Activated T-helper 9 cell treated with anti-CD3 and anti-CD28 coated beads, Interleukin-2, amount 50 U/mL, for 16 hours (primary cell): ENCODE data around the gene CTXN1.
A peak's percentile ranks its signal among the peaks of the same experiment; 100 is the strongest.
"Not testable (repeated sequence)": the region's sequence is repeated elsewhere in the genome, so short reads cannot be mapped to it uniquely, and the experiment has no call there.

ENCODE experiments used
- DNase-seq: peaks from one replicate; pipeline ENCODE4 v3.0.0-alpha.2; 2020; ENCODE audit warnings: low read depth

Gene CTXN1

DNA sequence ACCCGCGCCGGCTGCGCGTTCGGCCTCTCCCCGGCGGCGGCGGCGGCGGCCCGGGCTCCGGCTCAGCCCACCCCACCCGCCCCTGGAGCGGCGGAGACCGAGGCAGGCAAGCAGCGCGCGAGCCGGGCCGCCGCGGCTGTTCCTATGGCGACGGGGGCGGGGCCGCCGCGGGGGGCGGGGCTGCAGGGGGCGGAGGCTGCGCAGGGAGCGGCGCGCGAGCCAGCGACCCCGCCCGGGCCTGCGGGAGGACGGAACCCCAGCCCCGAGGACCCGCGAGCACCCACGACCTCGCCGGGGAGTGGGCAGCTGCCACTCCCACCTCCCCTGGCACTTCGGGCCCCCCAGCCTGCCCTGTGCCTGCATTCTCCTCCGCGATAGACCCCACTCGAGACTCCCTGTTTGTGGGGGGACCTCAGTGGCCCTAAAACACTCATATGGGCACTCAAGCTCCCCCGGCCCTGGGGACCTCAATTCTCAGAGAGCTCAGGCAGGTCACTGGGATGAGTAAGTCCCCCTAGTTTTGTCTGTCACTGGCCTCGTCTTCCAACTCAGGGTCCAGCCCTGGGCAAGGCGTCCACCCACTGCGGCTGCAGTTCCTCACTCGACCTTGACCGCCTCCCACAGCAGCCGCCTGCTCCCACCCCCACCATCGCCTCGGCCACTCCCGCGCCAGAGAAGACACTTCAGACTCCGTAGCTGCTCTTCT lies at the start of gene CTXN1:
TSS of gene CTXN1 (minus strand) at position 115 of the 706 bp plus-strand sequence. CDS start 597 bp downstream, outside the sequence.
- DNase-seq: peak; percentile 73

DNA sequence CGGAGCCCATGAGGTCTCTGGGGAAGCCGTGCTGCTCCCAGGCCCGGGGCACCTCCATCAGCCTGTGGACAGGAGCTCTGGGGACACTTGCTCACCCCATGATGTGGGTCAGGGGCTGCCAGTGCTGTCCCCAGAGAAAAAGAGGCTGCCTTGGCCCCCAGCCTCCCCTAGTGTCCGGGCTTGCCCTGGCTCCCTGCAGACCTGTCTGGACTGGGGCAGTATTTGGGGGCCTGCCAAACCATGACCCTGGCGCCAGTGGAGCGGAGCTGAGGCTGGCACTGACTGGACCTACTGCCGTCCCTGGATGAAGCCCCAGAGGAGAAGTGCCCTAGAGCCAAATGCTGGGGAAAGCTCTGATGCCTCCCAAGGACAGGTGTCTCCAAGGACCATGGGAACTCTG lies 49.1 kb upstream of the CTXN1 start:
- no peak for DNase-seq

- no peak for DNase-seq
These were observed 47.9 kb upstream of the CTXN1 start for GRCh38 chr19:7973883-7974282.

DNA sequence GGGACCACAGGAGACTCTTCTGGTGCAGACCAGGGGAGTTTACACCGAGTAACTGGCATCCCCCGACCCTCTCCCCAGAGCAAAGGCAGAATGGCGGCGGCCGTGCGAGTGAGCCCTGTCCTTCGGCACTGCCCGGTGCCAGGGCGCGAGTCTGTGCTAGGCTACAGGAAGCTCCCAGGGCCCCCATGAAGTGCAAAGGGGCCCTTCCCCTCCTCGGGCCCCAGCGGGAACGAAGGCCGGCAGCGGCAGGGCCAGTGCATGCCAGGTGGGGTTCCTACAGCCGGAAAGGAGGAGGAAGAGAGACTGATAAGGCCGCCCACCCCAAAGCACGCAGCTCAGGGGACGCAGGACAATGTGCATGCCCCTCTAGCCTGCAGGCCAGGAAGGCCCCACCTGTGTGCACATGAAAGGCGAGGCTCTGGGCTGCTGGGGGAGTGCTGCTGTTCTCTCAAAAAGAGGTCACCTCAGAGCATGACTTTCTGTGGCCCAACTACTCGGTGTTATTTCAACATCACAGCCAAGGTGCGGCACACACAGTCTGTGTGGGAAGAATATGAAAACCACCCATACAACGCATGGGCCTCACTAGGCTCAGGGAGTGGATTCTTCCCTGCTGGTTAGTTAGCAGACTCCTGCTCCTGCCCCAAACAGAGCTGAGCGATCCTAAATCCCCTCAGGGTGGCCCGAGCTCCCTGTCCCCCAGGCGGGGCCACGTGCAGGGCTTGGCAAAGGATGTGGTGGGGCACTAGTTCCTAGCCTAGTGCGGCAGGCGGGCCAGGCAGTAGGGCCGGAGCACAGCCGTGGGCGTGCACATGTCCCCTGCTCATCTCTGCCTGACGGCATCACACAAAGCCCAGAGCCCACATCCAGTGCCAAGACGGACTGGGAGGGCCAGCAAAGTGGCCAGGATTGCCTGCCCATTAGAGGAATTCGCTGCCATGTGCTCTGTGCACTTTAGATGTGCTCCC lies 45.9 kb upstream of the CTXN1 start:
- no peak for DNase-seq

- DNase-seq: no peak
These were observed 44.9 kb upstream of the CTXN1 start for GRCh38 chr19:7970716-7971448.

- no peak for DNase-seq
These were observed 43.6 kb upstream of the CTXN1 start for GRCh38 chr19:7969555-7969939.

DNA sequence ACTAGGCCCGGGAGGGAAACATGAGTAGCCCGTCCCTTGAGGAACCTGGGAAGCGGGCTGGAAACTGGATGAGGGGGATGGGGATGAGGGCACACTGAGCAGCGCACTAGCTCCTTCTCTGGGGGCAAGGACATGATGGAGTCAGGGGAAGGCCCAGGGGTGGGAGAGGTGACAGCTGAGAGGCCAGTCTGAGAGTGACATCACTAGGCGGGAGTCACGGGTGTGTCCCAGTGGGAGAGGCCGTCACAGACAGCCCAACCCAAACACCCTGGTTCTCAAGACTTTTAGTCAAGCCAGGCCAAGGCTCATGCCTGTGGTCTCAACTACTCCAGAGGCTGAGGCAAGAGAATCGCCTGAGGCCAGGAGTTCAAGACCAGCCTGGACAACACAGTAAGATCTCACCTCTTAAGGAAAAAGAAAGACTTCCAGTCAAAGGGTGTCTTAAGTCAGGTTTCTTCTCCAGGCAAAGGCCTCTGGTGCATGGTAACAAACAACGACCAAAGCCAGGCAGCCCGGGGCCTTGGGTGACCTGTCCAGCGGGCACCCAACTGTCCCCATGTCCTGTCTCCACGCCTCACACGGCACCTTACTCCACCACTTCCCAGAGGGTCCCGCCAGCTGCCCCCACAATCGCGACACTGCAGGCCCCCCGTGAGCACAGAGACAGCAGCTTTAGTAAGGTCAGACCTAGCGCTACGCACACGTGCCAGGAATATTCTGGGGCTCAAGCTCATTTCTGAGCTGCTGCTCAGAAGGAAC lies 43.0 kb upstream of the CTXN1 start:
- DNase-seq: no peak

- no peak for DNase-seq
These were observed 42.3 kb upstream of the CTXN1 start for GRCh38 chr19:7968008-7968795.

DNA sequence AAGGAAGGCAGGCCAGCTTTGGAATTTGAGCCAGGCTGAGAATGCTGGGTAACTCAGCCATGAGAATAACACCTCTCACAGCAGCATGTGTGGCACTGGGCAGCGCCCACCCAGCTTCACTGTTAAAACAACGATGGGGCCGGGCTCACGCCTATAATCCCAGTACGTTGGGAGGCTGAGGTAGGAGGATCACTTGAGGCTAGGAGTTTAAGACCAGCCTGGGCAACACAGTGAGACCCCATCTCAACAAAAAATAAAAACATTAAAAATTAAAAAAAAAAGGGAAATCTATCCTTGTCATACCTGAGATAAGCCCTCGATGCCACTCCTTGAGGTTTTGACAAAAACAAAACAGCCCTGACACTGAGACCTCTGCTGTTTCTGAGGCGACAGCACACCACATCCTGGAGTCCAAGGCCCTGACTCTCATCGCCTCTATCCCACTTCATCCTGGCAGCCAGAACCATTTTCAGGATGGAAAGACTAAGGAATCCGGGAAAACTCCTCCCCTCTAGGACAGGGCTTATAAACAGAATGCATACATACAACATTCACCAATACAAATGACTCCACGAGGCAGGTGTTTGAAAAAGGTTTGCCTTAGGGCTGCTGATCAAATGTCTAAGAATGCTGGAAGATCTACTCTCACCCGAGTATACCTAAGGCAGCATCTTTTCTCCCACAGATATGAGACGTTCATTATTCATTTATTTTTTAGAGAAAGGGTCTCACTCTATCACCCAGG lies 40.2 kb upstream of the CTXN1 start:
- no peak for DNase-seq

GRCh38 chr19:7965259-7965841 lies 39.4 kb upstream of the CTXN1 start:
- DNase-seq: no peak

GRCh38 chr19:7963566-7963965 lies 37.6 kb upstream of the CTXN1 start:
- DNase-seq: no peak

DNA sequence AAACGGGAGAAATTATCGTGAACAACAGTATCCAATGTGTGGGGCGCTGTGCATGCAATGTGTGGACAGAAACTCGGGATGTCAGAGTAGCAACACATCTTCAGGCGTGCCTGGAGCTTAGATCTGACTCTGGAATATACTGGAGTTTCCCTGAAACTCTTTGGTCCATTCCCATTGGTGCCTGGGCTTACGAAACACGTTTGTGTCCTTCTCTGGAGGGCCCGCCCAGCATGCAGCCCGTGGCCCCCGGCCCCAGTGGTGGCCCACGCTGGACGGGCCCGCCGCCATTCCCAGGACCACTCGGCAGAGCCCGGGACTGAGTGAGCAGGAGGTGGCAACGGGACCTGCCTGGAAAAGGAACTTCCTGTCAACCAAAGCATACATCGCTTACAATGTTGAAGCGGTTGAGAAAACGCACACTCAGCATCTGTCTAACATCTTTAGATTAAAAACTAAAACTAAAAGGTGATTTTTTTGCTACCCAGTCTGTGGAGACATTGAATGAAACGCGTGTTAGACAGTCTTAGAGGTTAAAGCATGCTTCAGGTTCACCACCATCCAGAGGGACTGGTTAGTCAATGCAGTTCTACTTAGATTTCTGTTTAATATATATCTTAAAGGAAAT lies 36.8 kb upstream of the CTXN1 start:
- DNase-seq: no peak

DNA sequence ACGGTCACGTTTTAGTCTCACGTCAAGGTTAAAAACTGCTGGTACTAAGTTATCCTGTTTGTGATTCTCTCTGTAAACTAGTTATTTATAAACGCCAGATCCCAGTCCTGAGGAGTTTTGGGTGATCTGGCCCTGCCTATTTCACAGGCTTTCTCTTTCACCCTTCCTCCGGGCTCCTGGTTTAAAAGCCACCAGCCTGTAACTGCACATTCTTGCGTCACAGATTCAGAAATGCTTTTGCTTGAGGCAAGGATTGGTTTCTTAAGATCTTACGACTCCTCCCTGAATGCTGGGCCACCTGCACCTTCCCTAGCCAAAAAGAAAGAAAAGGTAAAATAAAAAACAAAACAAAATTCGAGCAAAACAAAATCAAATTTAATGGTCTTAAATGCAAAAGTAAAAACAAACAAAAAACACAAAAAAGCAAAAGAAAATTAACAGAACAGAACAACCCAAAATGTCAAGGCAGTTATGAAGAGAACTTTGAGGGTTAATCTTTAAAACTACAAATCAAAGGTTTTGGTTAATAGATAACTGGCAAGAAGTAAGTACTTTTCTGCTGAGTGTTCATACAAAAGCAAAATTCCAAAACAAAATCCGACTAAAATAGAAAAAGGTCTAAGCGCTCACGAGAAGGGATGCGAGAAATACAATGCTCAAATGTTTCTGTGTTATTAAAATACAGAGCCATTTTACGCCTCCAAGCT lies 36.1 kb upstream of the CTXN1 start:
- no peak for DNase-seq

- DNase-seq: not testable (repeated sequence)
These were observed 35.1 kb upstream of the CTXN1 start for GRCh38 chr19:7961082-7961481.

DNA sequence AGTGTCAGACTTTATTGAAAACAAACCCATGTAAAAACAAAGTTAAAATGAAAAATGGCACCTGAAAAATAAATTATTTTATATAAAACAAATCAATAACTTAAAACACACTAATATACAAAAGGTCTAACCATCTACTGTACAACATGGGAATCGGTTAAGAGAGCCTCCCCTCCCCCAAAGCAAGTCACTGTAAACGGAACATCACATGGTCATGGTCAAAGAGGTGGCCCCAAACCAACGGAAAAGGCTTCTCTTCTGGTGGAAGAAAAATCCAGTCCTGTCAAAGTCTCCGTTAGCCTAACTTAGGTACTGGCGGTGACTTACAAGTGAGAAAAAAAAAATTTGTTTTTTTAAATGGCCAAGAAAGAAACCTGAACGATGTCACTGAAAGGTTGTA lies 33.3 kb upstream of the CTXN1 start:
- no peak for DNase-seq

- DNase-seq: no peak
These were observed 29.8 kb upstream of the CTXN1 start for GRCh38 chr19:7955696-7956095.

DNA sequence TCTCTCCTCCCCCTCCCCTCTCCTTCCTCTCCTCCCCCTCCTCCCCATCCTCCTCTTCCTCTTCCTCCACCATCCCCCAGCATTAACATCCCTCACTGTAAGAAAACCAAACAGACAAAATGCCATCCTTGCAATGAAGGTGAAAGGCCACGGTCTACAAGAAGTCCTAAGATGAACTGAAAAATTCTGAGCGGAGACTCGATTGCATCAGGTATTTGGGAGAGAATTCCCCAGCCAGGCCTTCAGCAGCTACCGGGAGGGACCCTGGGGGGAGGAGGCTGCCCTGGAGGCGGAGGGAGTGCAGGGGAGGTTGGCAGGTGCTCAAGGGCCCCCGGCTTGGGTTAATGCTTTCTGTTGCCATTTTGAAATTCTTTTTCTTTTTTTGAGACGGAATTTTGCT lies 27.6 kb upstream of the CTXN1 start:
- no peak for DNase-seq

- no peak for DNase-seq
These were observed 27.1 kb upstream of the CTXN1 start for GRCh38 chr19:7953060-7953459.

GRCh38 chr19:7947939-7948338 lies 22.0 kb upstream of the CTXN1 start:
- no peak for DNase-seq
